ENCODE data around the gene SEPTIN10.

The SEPTIN10 gene

DNA sequence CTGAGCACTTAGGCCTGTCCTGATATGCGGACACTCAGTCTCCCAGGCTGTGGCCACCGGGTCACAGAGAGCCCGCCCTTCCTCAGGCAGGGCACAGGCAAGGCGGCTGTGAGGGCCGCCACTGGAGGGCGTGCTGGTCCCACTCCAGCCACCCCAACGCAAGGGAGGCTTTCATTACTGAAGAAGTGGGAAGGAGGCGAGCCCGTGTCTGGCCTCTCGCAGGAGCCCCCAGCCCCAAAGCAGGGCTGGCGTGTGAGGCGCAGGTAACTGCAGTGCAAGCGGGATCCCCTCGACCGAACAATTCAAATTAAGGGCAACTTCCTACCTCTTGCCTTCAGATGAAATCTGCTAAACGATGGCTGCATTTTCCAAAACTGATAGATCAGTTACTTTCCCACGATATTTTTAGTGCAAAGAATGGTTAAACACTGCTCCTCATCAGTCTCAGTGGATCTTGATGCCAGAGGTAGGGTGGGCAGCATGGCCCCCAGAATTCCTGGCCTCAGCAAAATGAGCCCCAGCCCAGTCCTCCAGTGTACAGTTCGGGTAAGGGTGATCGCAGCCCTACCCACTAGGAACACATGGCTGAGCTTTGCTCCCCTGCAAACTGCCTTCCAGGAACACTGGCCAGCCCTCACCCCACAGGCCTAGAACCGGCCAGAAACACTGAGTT, 97.2 kb downstream of the SEPTIN10 start:
- Histone ChIP-seq H3K4me1 (ENCODE audit: control insufficient read depth, insufficient read depth, low read length) (no peaks in the 10 kb centered on the region), H3K36me3 (ENCODE audit: control insufficient read depth, insufficient read depth, low read length) (no peaks in the 10 kb centered on the region), H3K27ac (ENCODE audit: low read depth, low read length) (no peak overlapping the region), H3K9ac (ENCODE audit: low read depth, low read length) (no peak overlapping the region), H3K9me3 (ENCODE audit: control insufficient read depth, insufficient read depth, low read length) (no peaks in the 10 kb centered on the region), H3K4me3 (ENCODE audit: low read depth, low read length) (no peak overlapping the region), H3K27me3 (ENCODE audit: control insufficient read depth, insufficient read depth, low read length) (no peaks in the 10 kb centered on the region)

DNA sequence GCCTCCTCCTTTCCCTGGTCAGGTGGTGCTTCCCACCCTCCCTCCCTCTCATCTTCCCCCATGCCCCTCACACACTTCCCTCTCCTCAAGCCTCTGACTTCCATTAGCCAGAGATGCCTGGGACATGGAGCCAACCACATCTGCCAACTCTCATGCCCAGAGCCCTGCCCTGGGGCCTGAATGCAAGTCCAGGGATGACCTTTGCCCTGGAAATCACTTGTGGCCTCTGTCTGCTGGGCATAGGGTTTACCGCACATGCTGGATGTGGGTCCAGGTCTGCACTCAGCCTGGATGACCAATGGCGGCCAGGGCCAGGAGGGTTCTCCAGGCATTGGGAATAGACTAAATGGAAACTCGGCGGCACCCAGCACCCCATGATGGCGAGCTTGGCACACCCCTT, 98.9 kb downstream of the SEPTIN10 start:
- no peaks in the 10 kb centered on the region for H3K4me1 ChIP-seq (ENCODE audit: control insufficient read depth, insufficient read depth, low read length)
- H3K9ac ChIP-seq (ENCODE audit: low read depth, low read length) = no peak overlapping the region
- H3K4me3 ChIP-seq (ENCODE audit: low read depth, low read length) = no peak overlapping the region
- H3K9me3 ChIP-seq (ENCODE audit: control insufficient read depth, insufficient read depth, low read length) = no peaks in the 10 kb centered on the region
- H3K27ac ChIP-seq (ENCODE audit: low read depth, low read length) = no peak overlapping the region
- no peaks in the 10 kb centered on the region for H3K27me3 ChIP-seq (ENCODE audit: control insufficient read depth, insufficient read depth, low read length)
- H3K36me3 ChIP-seq (ENCODE audit: control insufficient read depth, insufficient read depth, low read length) = no peaks in the 10 kb centered on the region

DNA sequence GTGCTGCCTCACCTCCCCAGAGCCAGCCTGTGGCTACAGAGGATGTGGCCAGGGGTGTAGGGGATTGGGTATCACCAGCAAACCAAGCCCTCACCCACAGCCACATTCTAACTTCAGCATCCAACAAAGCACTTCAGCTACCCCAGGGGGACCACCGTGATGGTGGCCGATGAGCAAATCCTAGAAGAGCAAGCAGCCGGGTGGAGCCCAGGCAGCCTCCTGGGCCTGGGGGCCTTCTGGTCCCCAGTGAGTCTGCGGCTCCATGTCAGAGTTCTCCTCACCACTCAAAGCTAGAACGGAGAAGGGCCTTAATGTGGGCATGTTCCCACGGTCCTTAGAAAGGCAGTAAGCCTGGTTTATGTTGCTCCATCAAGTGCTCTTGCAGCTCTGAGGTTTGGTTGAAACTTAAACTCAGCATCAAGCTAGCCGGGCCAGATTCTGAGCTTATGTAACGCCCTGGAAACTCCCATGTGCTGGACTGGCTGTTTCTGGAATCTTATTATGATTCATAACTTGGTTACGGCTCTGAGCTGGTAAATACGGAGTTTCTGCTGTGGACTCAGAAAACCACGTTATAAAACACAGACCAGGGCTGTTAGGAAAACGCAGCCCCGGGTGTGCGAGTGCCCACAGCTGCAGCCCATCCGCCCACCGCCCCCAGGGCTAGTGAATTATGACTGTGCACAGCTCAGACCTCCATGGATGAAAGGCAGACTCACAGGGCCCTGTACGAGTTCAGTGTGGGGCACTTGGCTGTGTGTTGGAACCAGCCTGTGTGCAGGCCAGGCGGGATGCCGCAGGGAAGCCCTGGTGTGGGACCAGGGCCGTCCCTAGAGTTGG, 99.8 kb downstream of the SEPTIN10 start:
- Histone ChIP-seq H3K4me1 (ENCODE audit: control insufficient read depth, insufficient read depth, low read length) (no peaks in the 10 kb centered on the region), H3K9me3 (ENCODE audit: control insufficient read depth, insufficient read depth, low read length) (no peaks in the 10 kb centered on the region), H3K36me3 (ENCODE audit: control insufficient read depth, insufficient read depth, low read length) (no peaks in the 10 kb centered on the region), H3K27me3 (ENCODE audit: control insufficient read depth, insufficient read depth, low read length) (no peaks in the 10 kb centered on the region), H3K27ac (ENCODE audit: low read depth, low read length) (no peak overlapping the region), H3K9ac (ENCODE audit: low read depth, low read length) (no peak overlapping the region), H3K4me3 (ENCODE audit: low read depth, low read length) (no peak overlapping the region)

DNA sequence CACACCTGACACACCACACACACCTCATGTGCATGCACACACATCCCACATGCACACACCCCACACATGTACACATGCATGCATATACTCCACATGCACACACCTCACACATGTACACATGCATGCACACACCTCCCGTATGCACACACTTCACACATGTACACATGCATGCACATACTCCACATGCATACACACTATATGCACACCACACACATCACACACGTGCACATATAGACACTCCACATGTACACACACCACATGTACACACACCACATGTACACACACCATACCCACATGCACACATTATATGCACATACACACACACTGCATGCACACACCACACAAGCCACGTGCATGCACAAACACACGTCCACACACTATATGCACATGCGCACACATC, 100.5 kb downstream of the SEPTIN10 start:
- no peaks in the 10 kb centered on the region for H3K36me3 ChIP-seq (ENCODE audit: control insufficient read depth, insufficient read depth, low read length)
- H3K4me3 ChIP-seq (ENCODE audit: low read depth, low read length) = no peak overlapping the region
- no peaks in the 10 kb centered on the region for H3K4me1 ChIP-seq (ENCODE audit: control insufficient read depth, insufficient read depth, low read length)
- no peaks in the 10 kb centered on the region for H3K9me3 ChIP-seq (ENCODE audit: control insufficient read depth, insufficient read depth, low read length)
- no peaks in the 10 kb centered on the region for H3K27me3 ChIP-seq (ENCODE audit: control insufficient read depth, insufficient read depth, low read length)
- no peak overlapping the region for H3K27ac ChIP-seq (ENCODE audit: low read depth, low read length)
- H3K9ac ChIP-seq (ENCODE audit: low read depth, low read length) = no peak overlapping the region

DNA sequence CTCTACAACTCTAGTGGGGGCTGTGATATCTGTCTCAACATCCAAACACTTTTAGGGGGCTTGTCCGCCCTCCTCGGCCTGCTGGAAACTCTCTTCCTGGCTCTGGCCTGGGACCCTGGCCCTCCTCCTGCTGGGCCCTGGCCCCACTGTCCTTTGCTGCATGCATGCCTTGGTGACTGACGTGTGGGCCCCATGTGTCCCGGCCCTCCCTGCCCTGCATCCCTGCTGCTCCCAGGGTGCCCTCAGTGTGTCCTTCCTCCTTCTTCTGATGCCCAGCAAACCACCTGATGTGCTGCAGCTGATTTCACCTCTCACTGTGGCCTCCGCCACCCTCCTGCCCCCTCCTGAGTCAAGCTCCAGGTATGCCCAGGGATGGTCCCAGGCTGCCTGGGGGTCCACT, 101.7 kb downstream of the SEPTIN10 start:
- Histone ChIP-seq H3K4me3 (ENCODE audit: low read depth, low read length) (no peak overlapping the region), H3K36me3 (ENCODE audit: control insufficient read depth, insufficient read depth, low read length) (no peaks in the 10 kb centered on the region), H3K4me1 (ENCODE audit: control insufficient read depth, insufficient read depth, low read length) (no peaks in the 10 kb centered on the region), H3K27me3 (ENCODE audit: control insufficient read depth, insufficient read depth, low read length) (no peaks in the 10 kb centered on the region), H3K27ac (ENCODE audit: low read depth, low read length) (no peak overlapping the region), H3K9ac (ENCODE audit: low read depth, low read length) (no peak overlapping the region), H3K9me3 (ENCODE audit: control insufficient read depth, insufficient read depth, low read length) (no peaks in the 10 kb centered on the region)

DNA sequence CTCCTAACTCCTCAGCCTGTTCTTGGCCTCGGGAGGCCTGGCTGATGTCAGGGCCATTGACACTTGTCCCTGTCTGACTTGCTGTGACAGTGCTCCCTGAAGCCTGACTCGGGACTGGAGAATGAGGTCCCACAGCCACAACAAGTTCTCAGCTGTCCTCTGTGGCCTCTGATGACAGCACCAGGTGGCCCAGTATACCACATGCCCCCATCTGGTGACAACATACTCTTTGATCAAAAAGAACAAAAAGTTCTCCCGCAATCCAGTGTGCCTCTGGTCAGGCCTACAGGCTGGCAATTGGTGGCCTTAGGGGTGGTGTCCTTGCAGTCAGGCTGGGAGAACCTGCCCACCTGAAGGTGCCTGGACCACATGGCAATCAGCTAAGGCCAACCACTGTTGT, 102.6 kb downstream of the SEPTIN10 start:
- H3K4me3 ChIP-seq (ENCODE audit: low read depth, low read length) = no peak overlapping the region
- no peaks in the 10 kb centered on the region for H3K4me1 ChIP-seq (ENCODE audit: control insufficient read depth, insufficient read depth, low read length)

DNA sequence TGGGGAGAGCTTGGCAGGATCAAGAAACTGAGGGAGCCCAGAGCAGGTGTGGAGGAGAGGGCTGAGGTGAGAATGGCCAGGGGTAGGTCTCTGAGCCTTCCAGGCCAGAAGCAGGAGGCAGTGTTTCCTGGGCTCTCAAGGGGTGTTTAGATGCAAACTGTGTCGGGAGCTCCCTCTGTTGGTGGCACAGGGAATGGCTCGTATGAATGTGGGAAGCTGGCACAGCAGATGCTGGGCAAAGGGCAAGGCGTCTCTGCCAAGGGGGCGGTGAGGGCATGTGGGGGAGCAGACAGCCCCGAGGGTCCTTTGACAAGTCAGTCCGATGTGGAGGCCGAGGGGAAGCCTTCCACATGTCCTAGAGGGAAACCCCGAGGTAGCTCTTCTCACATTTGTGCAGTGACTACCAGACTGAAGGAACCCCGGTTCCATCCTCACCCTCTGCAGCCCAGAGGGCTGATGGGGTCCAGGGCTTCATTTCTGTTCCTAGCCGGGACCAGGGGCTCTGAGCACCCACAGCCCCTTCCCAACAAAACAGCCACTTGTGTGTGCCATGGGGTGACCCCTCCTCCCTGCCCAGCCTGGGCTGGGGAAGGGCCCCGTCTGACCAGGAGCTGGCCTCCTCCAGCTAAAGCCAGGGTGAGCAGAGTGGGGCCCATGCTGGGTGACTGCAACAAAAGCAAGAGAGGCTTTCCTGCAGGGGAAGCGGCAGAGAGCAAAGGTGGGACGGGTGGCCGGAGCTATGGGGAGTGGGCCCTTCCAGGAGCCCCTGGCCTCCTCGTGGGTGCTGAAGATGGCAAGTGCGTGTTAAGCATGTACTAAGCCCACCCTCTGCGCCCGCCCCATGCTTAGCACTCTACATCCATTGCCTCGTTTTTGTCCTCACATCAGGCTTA, 103.4 kb downstream of the SEPTIN10 start:
- H3K27me3 ChIP-seq (ENCODE audit: control insufficient read depth, insufficient read depth, low read length) = no peaks in the 10 kb centered on the region
- no peaks in the 10 kb centered on the region for H3K36me3 ChIP-seq (ENCODE audit: control insufficient read depth, insufficient read depth, low read length)
- H3K27ac ChIP-seq (ENCODE audit: low read depth, low read length) = no peak overlapping the region
- no peak overlapping the region for H3K9ac ChIP-seq (ENCODE audit: low read depth, low read length)
- no peak overlapping the region for H3K4me3 ChIP-seq (ENCODE audit: low read depth, low read length)
- H3K4me1 ChIP-seq (ENCODE audit: control insufficient read depth, insufficient read depth, low read length) = no peaks in the 10 kb centered on the region
- no peaks in the 10 kb centered on the region for H3K9me3 ChIP-seq (ENCODE audit: control insufficient read depth, insufficient read depth, low read length)

More for the DNA sequence above, 102.6 kb downstream of the SEPTIN10 start:
- Histone ChIP-seq H3K36me3 (ENCODE audit: control insufficient read depth, insufficient read depth, low read length) (no peaks in the 10 kb centered on the region), H3K9me3 (ENCODE audit: control insufficient read depth, insufficient read depth, low read length) (no peaks in the 10 kb centered on the region), H3K27me3 (ENCODE audit: control insufficient read depth, insufficient read depth, low read length) (no peaks in the 10 kb centered on the region), H3K9ac (ENCODE audit: low read depth, low read length) (no peak overlapping the region), H3K27ac (ENCODE audit: low read depth, low read length) (no peak overlapping the region)

DNA sequence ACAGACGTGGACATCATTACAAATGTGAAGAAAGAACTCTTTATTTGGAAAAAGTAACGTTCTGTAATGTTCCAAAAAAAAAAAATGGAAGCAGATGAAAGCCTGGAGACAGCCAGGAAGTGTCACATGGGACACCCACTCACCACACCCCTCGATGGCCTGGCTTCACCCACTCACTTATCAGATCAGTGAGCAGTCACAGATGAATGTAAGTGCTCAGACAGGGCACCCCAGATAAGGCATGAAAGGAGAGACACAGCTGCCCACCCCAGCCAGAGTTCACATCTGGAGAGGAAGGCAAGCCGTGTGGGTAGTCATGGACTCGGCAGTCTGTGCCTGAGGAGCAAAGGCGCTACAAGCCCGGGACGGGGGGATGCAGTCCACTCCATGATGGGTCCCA, 105.2 kb downstream of the SEPTIN10 start:
- Histone ChIP-seq H3K36me3 (ENCODE audit: control insufficient read depth, insufficient read depth, low read length) (no peaks in the 10 kb centered on the region), H3K9me3 (ENCODE audit: control insufficient read depth, insufficient read depth, low read length) (no peaks in the 10 kb centered on the region), H3K27ac (ENCODE audit: low read depth, low read length) (no peak overlapping the region), H3K9ac (ENCODE audit: low read depth, low read length) (no peak overlapping the region), H3K27me3 (ENCODE audit: control insufficient read depth, insufficient read depth, low read length) (no peaks in the 10 kb centered on the region), H3K4me1 (ENCODE audit: control insufficient read depth, insufficient read depth, low read length) (no peaks in the 10 kb centered on the region), H3K4me3 (ENCODE audit: low read depth, low read length) (no peak overlapping the region)

DNA sequence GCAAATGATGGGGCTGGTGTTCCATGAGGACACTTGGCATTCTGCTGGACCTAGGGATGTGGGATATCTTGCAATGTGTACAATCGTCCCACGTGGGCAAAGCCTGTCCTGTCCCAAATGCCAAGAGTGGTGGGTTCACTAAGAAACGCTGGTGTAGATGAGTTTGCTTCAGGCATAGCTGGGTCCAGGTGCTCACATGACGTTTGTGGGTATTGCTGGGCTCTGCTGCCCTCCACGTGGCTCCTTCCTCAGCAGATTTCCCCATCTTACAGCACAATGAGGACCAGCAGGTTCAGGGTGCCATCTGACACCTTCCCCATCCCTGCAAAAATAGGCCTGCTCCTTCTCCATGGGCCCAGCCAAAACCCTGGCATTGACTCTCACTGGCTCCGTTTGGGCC, 105.9 kb downstream of the SEPTIN10 start:
- Histone ChIP-seq H3K9me3 (ENCODE audit: control insufficient read depth, insufficient read depth, low read length) (no peaks in the 10 kb centered on the region), H3K9ac (ENCODE audit: low read depth, low read length) (no peak overlapping the region), H3K27me3 (ENCODE audit: control insufficient read depth, insufficient read depth, low read length) (no peaks in the 10 kb centered on the region), H3K4me1 (ENCODE audit: control insufficient read depth, insufficient read depth, low read length) (no peaks in the 10 kb centered on the region), H3K36me3 (ENCODE audit: control insufficient read depth, insufficient read depth, low read length) (no peaks in the 10 kb centered on the region), H3K4me3 (ENCODE audit: low read depth, low read length) (no peak overlapping the region), H3K27ac (ENCODE audit: low read depth, low read length) (no peak overlapping the region)

DNA sequence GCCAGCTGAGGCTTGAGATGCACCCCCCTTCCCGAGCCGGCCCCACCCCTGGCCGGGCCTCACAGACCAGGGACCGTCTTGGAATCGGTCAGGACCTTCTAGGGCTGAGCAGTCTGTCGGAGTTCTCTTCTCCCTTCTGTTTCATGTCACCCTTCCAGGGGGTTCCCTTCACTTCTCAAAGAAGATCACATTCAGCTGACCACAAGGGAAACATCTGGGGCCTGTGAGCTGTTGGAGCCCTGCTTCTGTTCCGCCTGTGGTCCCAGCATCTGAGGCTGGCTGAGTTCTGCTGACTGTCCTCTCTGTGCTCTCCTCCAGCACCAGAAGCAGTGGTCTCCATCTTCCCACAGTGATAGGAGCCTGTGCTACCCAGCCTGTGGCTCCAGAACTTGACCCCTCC, 106.5 kb downstream of the SEPTIN10 start:
- Histone ChIP-seq H3K9ac (ENCODE audit: low read depth, low read length) (no peak overlapping the region), H3K4me1 (ENCODE audit: control insufficient read depth, insufficient read depth, low read length) (no peaks in the 10 kb centered on the region), H3K27me3 (ENCODE audit: control insufficient read depth, insufficient read depth, low read length) (no peaks in the 10 kb centered on the region), H3K36me3 (ENCODE audit: control insufficient read depth, insufficient read depth, low read length) (no peaks in the 10 kb centered on the region), H3K4me3 (ENCODE audit: low read depth, low read length) (no peak overlapping the region), H3K9me3 (ENCODE audit: control insufficient read depth, insufficient read depth, low read length) (no peaks in the 10 kb centered on the region), H3K27ac (ENCODE audit: low read depth, low read length) (no peak overlapping the region)

DNA sequence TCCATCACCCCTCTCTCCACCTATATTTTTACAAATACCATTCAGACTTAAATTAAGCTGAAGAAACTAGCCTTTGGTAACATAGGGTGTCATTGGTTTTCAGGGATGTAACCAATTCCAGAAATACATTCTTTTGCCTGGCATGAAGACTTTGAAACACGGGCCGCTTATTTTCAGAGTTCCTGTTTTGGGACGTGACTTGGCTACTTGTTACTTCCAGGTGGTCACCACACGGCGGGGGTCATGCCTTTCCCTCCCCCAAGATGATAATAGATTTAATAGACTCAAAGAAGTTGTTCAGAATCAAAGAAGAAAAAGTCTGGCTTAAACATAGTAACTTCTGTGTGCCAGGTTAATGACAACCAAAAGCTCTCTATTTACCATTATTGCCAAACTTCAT, 110.6 kb downstream of the SEPTIN10 start:
- Histone ChIP-seq H3K9me3 (ENCODE audit: control insufficient read depth, insufficient read depth, low read length) (no peaks in the 10 kb centered on the region), H3K36me3 (ENCODE audit: control insufficient read depth, insufficient read depth, low read length) (no peaks in the 10 kb centered on the region), H3K27me3 (ENCODE audit: control insufficient read depth, insufficient read depth, low read length) (no peaks in the 10 kb centered on the region), H3K9ac (ENCODE audit: low read depth, low read length) (no peak overlapping the region), H3K27ac (ENCODE audit: low read depth, low read length) (no peak overlapping the region), H3K4me3 (ENCODE audit: low read depth, low read length) (no peak overlapping the region), H3K4me1 (ENCODE audit: control insufficient read depth, insufficient read depth, low read length) (no peaks in the 10 kb centered on the region)
